NCI-H460 (cell line): ENCODE results near the gene EFNB3. TPM values are rescaled to one million over a fixed set of nuclear protein-coding genes. Genes with fewer than 3 reads are reported as not detected.

ENCODE experiments used
- DNase-seq: peaks from one replicate; pipeline ENCODE4 v3.0.0-alpha.2; 2016; ENCODE audit warnings: low read depth; ENCODE audit errors: extremely low read depth
- total RNA-seq: library from RNA; depleted of rRNA; stranded (reverse); fragments of >200 nt; shearing (Covaris generic); gene quantifications from 2 replicates; pipeline ENCODE4 v1.2.3, GENCODE V29; 2014; rRNA removed

The EFNB3 gene
- total RNA-seq, 1 experiment from 2014 or later: 0.35 TPM

DNA sequence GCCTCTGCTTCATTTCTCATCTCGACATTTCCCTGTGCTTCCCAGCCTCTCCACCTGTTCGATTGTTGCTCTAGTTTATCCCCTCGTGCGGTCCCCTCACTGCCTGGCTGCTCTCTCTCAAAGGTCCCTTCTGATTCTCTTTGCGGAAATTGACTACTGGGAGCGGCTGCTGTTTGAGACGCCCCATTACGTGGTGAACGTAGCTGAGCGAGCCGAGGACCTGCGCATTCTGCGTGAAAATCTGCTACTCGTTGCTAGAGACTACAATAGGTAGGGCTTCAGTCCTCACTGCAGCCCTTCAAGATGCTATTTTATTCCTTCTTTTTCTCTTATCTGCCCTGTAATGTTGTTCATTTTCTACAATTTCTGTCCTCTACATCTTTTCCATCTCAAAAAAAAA is 52.0 kb downstream of the EFNB3 start:
- DNase-seq: no peak

Other genes with a start within 250 kb of the EFNB3 start
- gene ZBTB4, start 225.6 kb upstream of the EFNB3 start, total RNA-seq: 14.7 and 15.3 TPM in 2 replicates
- gene SLC35G6, start 223.8 kb upstream of the EFNB3 start, total RNA-seq: not detected in 2 replicates
- gene POLR2A, start 220.8 kb upstream of the EFNB3 start, total RNA-seq: 27.1 and 35.3 TPM in 2 replicates
- gene TNFSF12, start 156.1 kb upstream of the EFNB3 start, total RNA-seq: 6.9 and 8.1 TPM in 2 replicates
- gene TNFSF13, start 146.5 kb upstream of the EFNB3 start, total RNA-seq: 0.63 and 1.4 TPM in 2 replicates
- gene SENP3, start 143.3 kb upstream of the EFNB3 start, total RNA-seq: 92.2 and 102 TPM in 2 replicates
- 24.5 and 29.4 TPM in 2 replicates for gene CD68, start 125.6 kb upstream of the EFNB3 start, total RNA-seq
- gene MPDU1, start 121.3 kb upstream of the EFNB3 start, total RNA-seq: 107 and 133 TPM in 2 replicates
- 0.47 TPM in 1 of 2 replicates, not detected in the other for gene SOX15, start 115.1 kb upstream of the EFNB3 start, total RNA-seq
- gene FXR2, start 90.3 kb upstream of the EFNB3 start, total RNA-seq: 72.6 and 73.3 TPM in 2 replicates
- gene SAT2, start 77.4 kb upstream of the EFNB3 start, total RNA-seq: 51.5 and 53.9 TPM in 2 replicates
- gene SHBG, start 75.1 kb upstream of the EFNB3 start, total RNA-seq: 0.10 TPM in 1 of 2 replicates, not detected in the other
- not detected in 2 replicates for gene ATP1B2, start 54.3 kb upstream of the EFNB3 start, total RNA-seq
- 44.4 and 46.2 TPM in 2 replicates for gene TP53, start 17.7 kb upstream of the EFNB3 start, total RNA-seq
- gene WRAP53, start 16.7 kb upstream of the EFNB3 start, total RNA-seq: 16.1 and 17.1 TPM in 2 replicates
- not detected in 2 replicates for gene DNAH2, start 12.5 kb downstream of the EFNB3 start, total RNA-seq
- gene KDM6B, start 129.0 kb downstream of the EFNB3 start, total RNA-seq: 7.7 and 8.8 TPM in 2 replicates
- 0.59 TPM in 1 of 2 replicates, not detected in the other for gene TMEM88, start 149.9 kb downstream of the EFNB3 start, total RNA-seq
- 46.6 and 67.2 TPM in 2 replicates for gene NAA38, start 152.4 kb downstream of the EFNB3 start, total RNA-seq
- 13.4 and 14.6 TPM in 2 replicates for gene CYB5D1, start 152.8 kb downstream of the EFNB3 start, total RNA-seq
- 63.9 and 73.7 TPM in 2 replicates for gene CHD3, start 183.6 kb downstream of the EFNB3 start, total RNA-seq
- gene RNF227, start 211.1 kb downstream of the EFNB3 start, total RNA-seq: 5.7 and 6.3 TPM in 2 replicates
- 0.32 and 1.9 TPM in 2 replicates for gene KCNAB3, start 224.7 kb downstream of the EFNB3 start, total RNA-seq
- 17.5 and 21.4 TPM in 2 replicates for gene TRAPPC1, start 226.7 kb downstream of the EFNB3 start, total RNA-seq
- gene CNTROB, start 227.0 kb downstream of the EFNB3 start, total RNA-seq: 21.0 and 23.9 TPM in 2 replicates